Measurements from ENCODE around the gene TRMT2A. TPM values are rescaled to one million over a fixed set of nuclear protein-coding genes. Genes with fewer than 3 reads are reported as not detected.
A peak's percentile ranks its signal among the peaks of the same experiment; 100 is the strongest.
"Not testable (repeated sequence)": the region's sequence is repeated elsewhere in the genome, so short reads cannot be mapped to it uniquely, and the experiment has no call there.

The TRMT2A gene
- total RNA-seq, 2 experiments from 2014 or later: 51.8 to 57.9 TPM

DNA sequence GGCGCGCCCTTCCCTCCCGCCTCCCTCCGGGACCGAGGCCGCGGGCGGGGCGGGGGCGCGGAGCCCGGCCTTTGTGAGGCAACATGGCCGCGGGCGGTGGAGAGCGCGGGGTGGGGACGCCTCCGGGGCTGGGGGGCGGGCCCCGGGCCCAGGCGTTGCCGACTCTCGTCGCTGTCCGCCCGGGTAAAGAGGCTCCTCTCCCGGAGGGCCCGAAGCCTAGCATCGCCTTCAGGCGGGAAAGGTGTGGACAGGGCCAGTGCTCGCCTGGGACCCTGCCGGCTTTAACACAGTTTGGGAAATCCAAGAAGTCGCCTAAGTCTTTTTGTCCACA is 36.6 kb downstream of the TRMT2A start:
- peak overlapping the region; percentile 73 for H3K27ac Mint-ChIP-seq
- H3K4me3 Mint-ChIP-seq: peak overlapping the region; percentile 88
- H3K36me3 Mint-ChIP-seq (ENCODE audit: low read depth): peaks cover 7% of the 10 kb centered on the region
- peaks cover 42% of the 10 kb centered on the region for H3K4me1 Mint-ChIP-seq (ENCODE audit: low read depth)
- CTCF ChIA-PET: no interaction called here
- H3K27me3 Mint-ChIP-seq (ENCODE audit: low read depth): no peaks in the 10 kb centered on the region
- no peaks in the 10 kb centered on the region for H3K9me3 Mint-ChIP-seq
- intact Hi-C loops (cut with micrococcal nuclease): loop anchor here (1.0 to 5.0 kb wide), 4 partner anchors 20 to 59 kb away; partner anchors contain the start of genes TANGO2 and TRMT2A
- DNase-seq: peak; percentile 67

GRCh38 chr22:20079745-20080444 is 37.1 kb downstream of the TRMT2A start, which contains the start of gene DGCR8:
DGCR8 (plus strand) TSS chr22:20080241; CDS start chr22:20085964, 5,723 bp downstream.
- H3K36me3 Mint-ChIP-seq (ENCODE audit: low read depth): peaks cover 7% of the 10 kb centered on the region
- H3K27ac Mint-ChIP-seq: peak within 1 kb of the TSS; percentile 87
- peak within 1 kb of the TSS; percentile 90 for H3K4me3 Mint-ChIP-seq
- intact Hi-C loops (cut with micrococcal nuclease): loop anchor here (1.0 to 5.0 kb wide), 4 partner anchors 20 to 59 kb away; partner anchors contain the start of genes TANGO2 and TRMT2A
- CTCF ChIA-PET: no interaction called here
- peaks cover 41% of the 10 kb centered on the region for H3K4me1 Mint-ChIP-seq (ENCODE audit: low read depth)
- H3K27me3 Mint-ChIP-seq (ENCODE audit: low read depth): no peaks in the 10 kb centered on the region
- H3K9me3 Mint-ChIP-seq: no peaks in the 10 kb centered on the region
- peak; percentile 68 for DNase-seq

- Mint-ChIP-seq H3K4me3 (no peak overlapping the region), H3K27ac (no peak overlapping the region), H3K27me3 (ENCODE audit: low read depth) (no peaks in the 10 kb centered on the region), H3K9me3 (no peaks in the 10 kb centered on the region), H3K4me1 (ENCODE audit: low read depth) (peaks cover 12% of the 10 kb centered on the region), H3K36me3 (ENCODE audit: low read depth) (peaks cover 5% of the 10 kb centered on the region)
- intact Hi-C loops (cut with micrococcal nuclease): no loop called here
- DNase-seq: no peak
- CTCF ChIA-PET: no interaction called here
These were observed 40.3 kb downstream of the TRMT2A start for GRCh38 chr22:20076627-20077172.

GRCh38 chr22:20071524-20071972 is 45.5 kb downstream of the TRMT2A start:
- H3K27me3 Mint-ChIP-seq (ENCODE audit: low read depth): no peaks in the 10 kb centered on the region
- H3K4me3 Mint-ChIP-seq: no peak overlapping the region
- H3K36me3 Mint-ChIP-seq (ENCODE audit: low read depth): no peaks in the 10 kb centered on the region
- H3K4me1 Mint-ChIP-seq (ENCODE audit: low read depth): no peaks in the 10 kb centered on the region
- DNase-seq: no peak
- no peaks in the 10 kb centered on the region for H3K9me3 Mint-ChIP-seq
- CTCF ChIA-PET: no interaction called here
- H3K27ac Mint-ChIP-seq: no peak overlapping the region
- intact Hi-C loops (cut with micrococcal nuclease): no loop called here

- no peak for DNase-seq
- Mint-ChIP-seq H3K4me3 (no peak overlapping the region), H3K27ac (no peak overlapping the region), H3K4me1 (ENCODE audit: low read depth) (no peaks in the 10 kb centered on the region), H3K27me3 (ENCODE audit: low read depth) (no peaks in the 10 kb centered on the region), H3K36me3 (ENCODE audit: low read depth) (no peaks in the 10 kb centered on the region), H3K9me3 (no peaks in the 10 kb centered on the region)
- CTCF ChIA-PET: no interaction called here
- intact Hi-C loops (cut with micrococcal nuclease): no loop called here
These were observed 47.5 kb downstream of the TRMT2A start for GRCh38 chr22:20069331-20070042.

DNA sequence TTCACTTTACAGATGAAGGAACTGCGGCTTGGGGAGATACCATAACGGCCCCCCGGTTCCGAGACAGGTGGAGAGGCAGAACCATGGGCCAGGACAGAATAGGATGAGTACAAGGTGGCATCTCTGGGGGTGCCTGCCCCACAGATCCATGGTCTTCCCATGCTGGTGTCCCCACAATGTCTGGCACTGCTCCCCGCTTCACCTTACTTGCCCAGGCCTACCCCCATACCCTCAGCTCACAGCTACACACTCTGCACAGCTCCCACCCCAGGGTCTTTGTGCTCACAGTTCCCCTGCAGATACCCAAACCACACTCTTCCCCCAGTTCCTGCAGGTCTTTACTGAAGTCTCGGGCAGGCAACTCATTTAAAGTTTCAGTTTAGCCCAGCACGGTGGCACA is 48.4 kb downstream of the TRMT2A start:
- no peak for DNase-seq
- H3K9me3 Mint-ChIP-seq: no peaks in the 10 kb centered on the region
- H3K4me3 Mint-ChIP-seq: no peak overlapping the region
- H3K4me1 Mint-ChIP-seq (ENCODE audit: low read depth): no peaks in the 10 kb centered on the region
- no peaks in the 10 kb centered on the region for H3K27me3 Mint-ChIP-seq (ENCODE audit: low read depth)
- CTCF ChIA-PET: interaction anchor here (0.7 kb wide), 1 partner anchor 49 kb away, joined by 3 read pairs; no protein-coding TSS in a partner anchor
- no peaks in the 10 kb centered on the region for H3K36me3 Mint-ChIP-seq (ENCODE audit: low read depth)
- intact Hi-C loops (cut with micrococcal nuclease): no loop called here
- H3K27ac Mint-ChIP-seq: no peak overlapping the region

- H3K27ac Mint-ChIP-seq; H3K4me3 Mint-ChIP-seq; H3K36me3 Mint-ChIP-seq (ENCODE audit: low read depth); CTCF ChIA-PET; DNase-seq; H3K9me3 Mint-ChIP-seq; H3K27me3 Mint-ChIP-seq (ENCODE audit: low read depth); H3K4me1 Mint-ChIP-seq (ENCODE audit: low read depth); intact Hi-C loops (cut with micrococcal nuclease): not testable (repeated sequence)
These were observed 49.7 kb downstream of the TRMT2A start for GRCh38 chr22:20067384-20067682.

- H3K9me3 Mint-ChIP-seq: no peaks in the 10 kb centered on the region
- intact Hi-C loops (cut with micrococcal nuclease): no loop called here
- H3K27ac Mint-ChIP-seq: no peak overlapping the region
- no peaks in the 10 kb centered on the region for H3K4me1 Mint-ChIP-seq (ENCODE audit: low read depth)
- no peak overlapping the region for H3K4me3 Mint-ChIP-seq
- no peaks in the 10 kb centered on the region for H3K36me3 Mint-ChIP-seq (ENCODE audit: low read depth)
- DNase-seq: no peak
- H3K27me3 Mint-ChIP-seq (ENCODE audit: low read depth): no peaks in the 10 kb centered on the region
- CTCF ChIA-PET: no interaction called here
These were observed 50.2 kb downstream of the TRMT2A start for GRCh38 chr22:20066617-20067383.

DNA sequence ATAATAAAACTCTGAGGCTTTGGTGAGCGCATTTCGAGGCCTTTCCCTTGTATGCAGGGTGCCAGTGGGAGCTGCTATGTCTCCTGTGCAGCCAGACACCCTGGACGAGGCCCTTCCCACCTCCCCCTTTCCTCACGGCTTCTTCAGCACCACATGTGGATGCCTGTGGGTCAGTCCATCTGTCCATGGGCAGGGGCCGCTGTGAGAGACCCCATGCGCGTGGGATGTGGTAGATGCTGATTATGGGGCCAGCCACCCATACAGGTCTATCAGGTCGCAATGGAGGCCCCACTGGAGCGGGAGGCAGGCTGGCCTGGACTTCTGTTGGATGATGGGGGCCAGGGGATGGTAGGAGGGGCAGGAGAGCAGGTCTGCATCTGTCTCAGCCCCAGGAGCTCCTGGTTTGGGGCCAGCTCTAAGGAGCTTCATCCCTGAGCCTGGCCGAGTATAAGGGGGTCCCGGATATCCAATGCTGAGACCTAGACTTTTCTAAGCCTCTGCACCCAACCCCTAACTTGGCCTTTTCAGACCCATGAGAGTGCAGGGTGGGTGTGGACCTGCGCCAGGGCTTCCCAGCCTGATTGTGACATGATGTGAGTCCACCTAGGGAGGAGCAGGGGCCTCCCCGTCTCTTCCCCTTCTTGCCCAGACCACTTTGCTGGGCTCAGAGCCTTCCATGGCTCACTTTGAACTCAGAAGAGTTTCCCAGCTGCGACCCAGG is 51.0 kb downstream of the TRMT2A start:
- Mint-ChIP-seq H3K4me3 (no peak overlapping the region), H3K4me1 (ENCODE audit: low read depth) (no peaks in the 10 kb centered on the region), H3K9me3 (no peaks in the 10 kb centered on the region), H3K27me3 (ENCODE audit: low read depth) (no peaks in the 10 kb centered on the region), H3K36me3 (ENCODE audit: low read depth) (no peaks in the 10 kb centered on the region), H3K27ac (no peak overlapping the region)
- intact Hi-C loops (cut with micrococcal nuclease): no loop called here
- CTCF ChIA-PET: no interaction called here
- DNase-seq: no peak

DNA sequence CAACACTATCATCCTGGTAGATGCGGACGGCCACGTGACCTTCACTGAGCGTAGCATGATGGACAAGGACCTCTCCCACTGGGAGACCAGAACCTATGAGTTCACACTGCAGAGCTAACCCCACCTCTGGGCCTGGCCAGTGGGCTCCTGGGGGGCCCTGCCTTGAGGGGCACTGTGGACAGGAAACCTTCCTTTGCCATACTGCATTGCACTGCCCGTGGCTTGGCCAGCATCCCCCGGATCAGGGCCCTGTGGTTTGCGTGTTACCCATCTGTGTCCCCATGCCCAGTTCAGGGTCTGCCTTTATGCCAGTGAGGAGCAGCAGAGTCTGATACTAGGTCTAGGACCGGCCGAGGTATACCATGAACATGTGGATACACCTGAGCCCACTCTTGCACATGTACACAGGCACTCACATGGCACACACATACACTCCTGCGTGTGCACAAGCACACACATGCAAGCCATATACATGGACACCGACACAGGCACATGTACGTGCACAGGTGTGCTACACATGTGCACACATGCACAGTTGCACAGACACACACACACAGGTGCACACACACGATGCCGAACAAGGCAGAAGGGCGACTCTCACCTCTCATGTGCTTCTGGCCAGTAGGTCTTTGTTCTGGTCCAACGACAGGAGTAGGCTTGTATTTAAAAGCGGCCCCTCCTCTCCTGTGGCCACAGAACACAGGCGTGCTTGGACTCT is 52.3 kb downstream of the TRMT2A start:
- Mint-ChIP-seq H3K4me3 (no peak overlapping the region), H3K27me3 (ENCODE audit: low read depth) (no peaks in the 10 kb centered on the region), H3K27ac (no peak overlapping the region), H3K4me1 (ENCODE audit: low read depth) (no peaks in the 10 kb centered on the region), H3K9me3 (no peaks in the 10 kb centered on the region), H3K36me3 (ENCODE audit: low read depth) (peaks cover 2% of the 10 kb centered on the region)
- intact Hi-C loops (cut with micrococcal nuclease): no loop called here
- no peak for DNase-seq
- CTCF ChIA-PET: no interaction called here

DNA sequence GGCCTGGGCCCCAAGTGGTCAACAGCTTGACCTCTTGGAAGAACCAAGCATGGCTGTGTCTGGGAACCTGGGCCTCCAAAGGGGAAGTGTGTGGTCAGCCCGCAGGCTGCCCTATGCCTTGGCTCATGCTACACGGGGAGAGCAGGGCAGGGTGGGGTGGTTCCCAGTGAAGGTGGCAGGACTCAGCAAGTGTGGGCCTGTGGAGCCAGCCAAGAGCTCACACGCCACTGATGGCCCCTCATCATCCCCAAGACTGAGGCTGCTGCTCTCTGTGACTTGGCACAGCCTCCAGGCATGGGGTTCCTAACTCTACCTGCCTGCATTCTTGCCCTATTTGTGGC is 52.9 kb downstream of the TRMT2A start:
- Mint-ChIP-seq H3K27me3 (ENCODE audit: low read depth) (no peaks in the 10 kb centered on the region), H3K4me1 (ENCODE audit: low read depth) (no peaks in the 10 kb centered on the region), H3K9me3 (no peaks in the 10 kb centered on the region), H3K27ac (no peak overlapping the region), H3K36me3 (ENCODE audit: low read depth) (peaks cover 2% of the 10 kb centered on the region), H3K4me3 (no peak overlapping the region)
- DNase-seq: no peak
- intact Hi-C loops (cut with micrococcal nuclease): no loop called here
- CTCF ChIA-PET: no interaction called here
